HEK293 (cell line): ENCODE results near the gene TMEM203.
A peak's percentile ranks its signal among the peaks of the same experiment; 100 is the strongest.

Experiments
- CTCF ChIA-PET: fragments of 350-600 bp; formaldehyde crosslinking; extraction: SDS; loops from one replicate; lab custom pipeline; 2021; ENCODE audit warnings: antibody characterized with exemption; lab: Yijun Ruan, JAX
- POLR2A ChIA-PET: fragments of 300-600 bp; formaldehyde crosslinking; extraction: SDS; loops from one replicate; lab custom pipeline; 2020; ENCODE audit warnings: antibody characterized with exemption, inconsistent platforms; lab: Yijun Ruan, JAX
- H3K27ac ChIP-seq: fragments of 200-500 bp; sonication (Bioruptor generic); 2 replicates; pipeline ENCODE4 v1.5.1; 2014; ENCODE audit warnings: low read depth, low read length, control low read depth, inconsistent platforms; ENCODE audit errors: extremely low read depth
- H3K36me3 ChIP-seq, 2 experiments: fragments of 200-500 bp in 1 of 2; sonication (Bioruptor generic) in 1 of 2; 1 replicate in 1 of 2; 2 replicates in 1 of 2; pipeline ENCODE4 v1.5.1; 2014 to 2017; ENCODE audit warnings: inconsistent platforms in 2 of 2, low read length in 2 of 2; ENCODE audit not compliant: control insufficient read depth in 2 of 2, insufficient read depth in 1 of 2
- H3K4me1 ChIP-seq: fragments of 200-500 bp; sonication (Bioruptor generic); 2 replicates; pipeline ENCODE4 v1.5.1; 2014; ENCODE audit warnings: mild to moderate bottlenecking, low read length, inconsistent platforms; ENCODE audit not compliant: control insufficient read depth, insufficient read depth
- H3K4me3 ChIP-seq: 2 replicates; pipeline ENCODE4 v1.5.1; 2011; ENCODE audit warnings: low read depth, mild to moderate bottlenecking, control low read depth, low read length, moderate library complexity
- H3K9me3 ChIP-seq: fragments of 200-500 bp; sonication (Bioruptor generic); 2 replicates; pipeline ENCODE4 v1.5.1; 2014; ENCODE audit warnings: low read depth, low read length, inconsistent platforms; ENCODE audit not compliant: control insufficient read depth, insufficient read depth
- BCL11B ChIP-seq: fragments of 450-650 bp; formaldehyde crosslinking; IDR thresholded peaks from 2 replicates; pipeline ENCODE4 v1.5.1; 2016; ENCODE audit warnings: low read depth, missing biosample characterization, missing genetic modification characterization
- HOXC10 ChIP-seq: sonication (generic); formaldehyde crosslinking; IDR thresholded peaks from 2 replicates; pipeline ENCODE4 v1.8.1; 2023; ENCODE audit warnings: mild to moderate bottlenecking, missing genetic modification reagents
- KLF9 ChIP-seq: fragments of 450-650 bp; formaldehyde crosslinking; IDR thresholded peaks from 2 replicates; pipeline ENCODE4 v1.5.1; 2016; ENCODE audit warnings: missing biosample characterization, missing genetic modification characterization, low read depth
- SETDB1 ChIP-seq: IDR thresholded peaks from one replicate; pipeline ENCODE4 v1.6.1; 2017; ENCODE audit warnings: mild to moderate bottlenecking, low read length, moderate library complexity, mixed read lengths; ENCODE audit not compliant: insufficient read length
- ZNF2 ChIP-seq: fragments of 450-650 bp; formaldehyde crosslinking; IDR thresholded peaks from 2 replicates; pipeline ENCODE4 v1.5.1; 2016; ENCODE audit warnings: missing biosample characterization, missing genetic modification characterization
- ZNF223 ChIP-seq: fragments of 450-650 bp; formaldehyde crosslinking; IDR thresholded peaks from 2 replicates; pipeline ENCODE4 v1.5.1; 2016; ENCODE audit warnings: missing biosample characterization, missing genetic modification characterization
- ZNF341 ChIP-seq: fragments of 450-650 bp; formaldehyde crosslinking; IDR thresholded peaks from 2 replicates; pipeline ENCODE4; 2016; ENCODE audit warnings: low read depth, missing biosample characterization, missing genetic modification characterization
- ZNF37A ChIP-seq: fragments of 450-650 bp; IDR thresholded peaks from 2 replicates; pipeline ENCODE4 v1.5.1; 2018; ENCODE audit warnings: missing biosample characterization, missing genetic modification characterization
- ZNF544 ChIP-seq: fragments of 450-650 bp; formaldehyde crosslinking; IDR thresholded peaks from 2 replicates; pipeline ENCODE4 v1.5.0; 2017; ENCODE audit warnings: missing biosample characterization, missing genetic modification characterization
- ZNF560 ChIP-seq: fragments of 450-650 bp; formaldehyde crosslinking; IDR thresholded peaks from 2 replicates; pipeline ENCODE4 v1.5.1; 2017; ENCODE audit warnings: missing biosample characterization, missing genetic modification characterization, borderline replicate concordance
- ZNF600 ChIP-seq: fragments of 450-650 bp; formaldehyde crosslinking; IDR thresholded peaks from 2 replicates; pipeline ENCODE4 v1.5.1; 2016; ENCODE audit warnings: missing biosample characterization, missing genetic modification characterization
- ZNF664 ChIP-seq: fragments of 450-650 bp; formaldehyde crosslinking; IDR thresholded peaks from 2 replicates; pipeline ENCODE4 v1.5.1; 2016; ENCODE audit warnings: missing biosample characterization, missing genetic modification characterization
- TF ChIP-seq, protein P1 (sequence below): fragments of 450-650 bp; formaldehyde crosslinking; IDR thresholded peaks from 2 replicates; pipeline ENCODE4 v1.5.1; 2016; ENCODE audit warnings: missing biosample characterization, missing genetic modification characterization
- TF ChIP-seq, protein P2 (sequence below): fragments of 450-650 bp; formaldehyde crosslinking; IDR thresholded peaks from 2 replicates; pipeline ENCODE4 v1.5.1; 2016; ENCODE audit warnings: missing biosample characterization, missing genetic modification characterization, low read depth
- TF ChIP-seq, protein P3 (sequence below): fragments of 450-650 bp; formaldehyde crosslinking; IDR thresholded peaks from 2 replicates; pipeline ENCODE4 v1.5.1; 2017; ENCODE audit warnings: missing biosample characterization, mild to moderate bottlenecking, missing genetic modification characterization, moderate library complexity

Gene TMEM203

DNA sequence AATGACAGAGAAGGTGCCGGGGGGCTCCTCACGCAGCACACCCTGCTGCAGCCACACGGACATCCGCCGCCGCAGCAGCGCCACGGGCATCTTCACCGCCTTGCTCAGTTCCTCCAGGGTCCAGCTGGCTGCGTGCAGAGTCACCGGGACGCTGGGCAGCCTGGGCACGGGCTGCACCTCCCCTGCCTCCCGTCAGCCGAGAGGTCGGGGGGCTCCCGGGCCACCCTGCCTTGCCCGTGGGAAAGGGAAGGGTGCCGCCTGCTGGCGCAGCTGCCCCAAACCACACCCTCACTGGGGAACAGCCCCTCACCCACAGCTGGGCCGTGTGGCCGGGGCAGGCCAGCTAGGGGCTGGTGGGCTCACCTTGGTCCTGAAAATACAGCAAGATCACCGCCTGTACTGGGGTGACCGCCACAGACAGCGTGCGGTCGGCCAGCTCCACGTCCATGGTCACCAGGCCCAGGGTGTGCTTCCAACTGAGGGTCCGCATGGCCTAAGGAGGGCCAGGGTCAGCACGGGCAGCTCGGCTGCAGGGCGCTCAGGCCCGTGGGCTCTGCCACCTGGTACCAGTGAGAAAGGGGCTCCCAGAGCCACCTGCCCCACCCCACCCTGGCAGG is 30.0 kb downstream of the TMEM203 start:
- POLR2A ChIA-PET = interaction anchor here (0.8 to 3.1 kb wide), 6 partner anchors 8 to 69 kb away, joined by 3 to 20 read pairs (median 6); partner anchors contain the start of genes ANAPC2 and SSNA1
- Histone ChIP-seq H3K4me1 (no peaks in the 10 kb centered on the region), H3K36me3 (peaks cover 0 to 35% of the 10 kb centered on the region in 2 experiments; a peak in 2 of 3 replicates), H3K27ac (no peak overlapping the region), H3K9me3 (no peaks in the 10 kb centered on the region), H3K4me3 (no peak overlapping the region)
- TF ChIP-seq, protein P1, sequence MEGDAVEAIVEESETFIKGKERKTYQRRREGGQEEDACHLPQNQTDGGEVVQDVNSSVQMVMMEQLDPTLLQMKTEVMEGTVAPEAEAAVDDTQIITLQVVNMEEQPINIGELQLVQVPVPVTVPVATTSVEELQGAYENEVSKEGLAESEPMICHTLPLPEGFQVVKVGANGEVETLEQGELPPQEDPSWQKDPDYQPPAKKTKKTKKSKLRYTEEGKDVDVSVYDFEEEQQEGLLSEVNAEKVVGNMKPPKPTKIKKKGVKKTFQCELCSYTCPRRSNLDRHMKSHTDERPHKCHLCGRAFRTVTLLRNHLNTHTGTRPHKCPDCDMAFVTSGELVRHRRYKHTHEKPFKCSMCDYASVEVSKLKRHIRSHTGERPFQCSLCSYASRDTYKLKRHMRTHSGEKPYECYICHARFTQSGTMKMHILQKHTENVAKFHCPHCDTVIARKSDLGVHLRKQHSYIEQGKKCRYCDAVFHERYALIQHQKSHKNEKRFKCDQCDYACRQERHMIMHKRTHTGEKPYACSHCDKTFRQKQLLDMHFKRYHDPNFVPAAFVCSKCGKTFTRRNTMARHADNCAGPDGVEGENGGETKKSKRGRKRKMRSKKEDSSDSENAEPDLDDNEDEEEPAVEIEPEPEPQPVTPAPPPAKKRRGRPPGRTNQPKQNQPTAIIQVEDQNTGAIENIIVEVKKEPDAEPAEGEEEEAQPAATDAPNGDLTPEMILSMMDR (tag by site-specific recombination) = no peak
- TF ChIP-seq HOXC10 (CRISPR knock-in tag) = 0 out of 2 replicates have a peak, but pooled peaks have one; percentile 28
- CTCF ChIA-PET = interaction anchor here (1.1 to 3.1 kb wide), 4 partner anchors 20 to 61 kb away, joined by 4 to 12 read pairs (median 6); no protein-coding TSS in a partner anchor

DNA sequence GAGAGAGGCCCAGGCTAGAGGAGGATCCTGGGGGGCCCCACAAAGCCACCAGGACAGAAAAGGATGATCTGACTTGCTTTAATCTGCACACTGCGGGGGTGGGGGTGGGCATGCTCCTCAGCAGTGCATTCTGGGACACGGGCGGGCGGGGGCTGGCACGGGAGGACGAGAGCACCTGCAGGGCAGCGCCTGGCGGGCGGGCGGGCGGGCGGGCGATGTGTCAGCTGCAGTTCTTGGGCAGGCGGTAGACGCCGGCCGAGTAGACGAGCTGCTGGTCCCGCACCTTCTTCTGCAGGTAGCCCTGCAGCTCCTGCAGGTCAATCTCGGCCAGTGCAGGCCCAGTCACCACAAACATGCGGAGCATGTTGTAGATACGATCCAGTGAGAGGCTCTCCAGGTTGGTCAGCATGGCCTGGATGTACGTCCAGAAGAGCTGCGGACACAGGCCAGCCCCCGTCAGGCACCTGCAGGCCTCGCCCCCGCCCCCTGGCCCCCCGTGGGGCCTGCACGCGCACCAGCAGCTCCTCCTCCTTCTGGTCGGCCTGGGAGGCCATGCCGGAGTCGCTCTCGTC is 30.6 kb downstream of the TMEM203 start:
- Histone ChIP-seq H3K9me3 (no peaks in the 10 kb centered on the region), H3K36me3 (peaks cover 0 to 29% of the 10 kb centered on the region in 2 experiments; a peak in 2 of 3 replicates), H3K27ac (no peak overlapping the region), H3K4me1 (no peaks in the 10 kb centered on the region), H3K4me3 (no peak overlapping the region)
- TF ChIP-seq ZNF2 (no peak), ZNF341 (no peak), ZNF664 (tag by site-specific recombination) (no peak), ZNF560 (tag by site-specific recombination) (no peak), ZNF37A (tag by site-specific recombination) (no peak), ZNF223 (tag by site-specific recombination) (no peak), SETDB1 (no peak), ZNF600 (tag by site-specific recombination) (no peak), BCL11B (no peak), KLF9 (tag by site-specific recombination) (no peak), ZNF544 (tag by site-specific recombination) (no peak)
- TF ChIP-seq, protein P2, sequence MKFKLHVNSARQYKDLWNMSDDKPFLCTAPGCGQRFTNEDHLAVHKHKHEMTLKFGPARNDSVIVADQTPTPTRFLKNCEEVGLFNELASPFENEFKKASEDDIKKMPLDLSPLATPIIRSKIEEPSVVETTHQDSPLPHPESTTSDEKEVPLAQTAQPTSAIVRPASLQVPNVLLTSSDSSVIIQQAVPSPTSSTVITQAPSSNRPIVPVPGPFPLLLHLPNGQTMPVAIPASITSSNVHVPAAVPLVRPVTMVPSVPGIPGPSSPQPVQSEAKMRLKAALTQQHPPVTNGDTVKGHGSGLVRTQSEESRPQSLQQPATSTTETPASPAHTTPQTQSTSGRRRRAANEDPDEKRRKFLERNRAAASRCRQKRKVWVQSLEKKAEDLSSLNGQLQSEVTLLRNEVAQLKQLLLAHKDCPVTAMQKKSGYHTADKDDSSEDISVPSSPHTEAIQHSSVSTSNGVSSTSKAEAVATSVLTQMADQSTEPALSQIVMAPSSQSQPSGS (tag by site-specific recombination) = no peak
- TF ChIP-seq, protein P3, sequence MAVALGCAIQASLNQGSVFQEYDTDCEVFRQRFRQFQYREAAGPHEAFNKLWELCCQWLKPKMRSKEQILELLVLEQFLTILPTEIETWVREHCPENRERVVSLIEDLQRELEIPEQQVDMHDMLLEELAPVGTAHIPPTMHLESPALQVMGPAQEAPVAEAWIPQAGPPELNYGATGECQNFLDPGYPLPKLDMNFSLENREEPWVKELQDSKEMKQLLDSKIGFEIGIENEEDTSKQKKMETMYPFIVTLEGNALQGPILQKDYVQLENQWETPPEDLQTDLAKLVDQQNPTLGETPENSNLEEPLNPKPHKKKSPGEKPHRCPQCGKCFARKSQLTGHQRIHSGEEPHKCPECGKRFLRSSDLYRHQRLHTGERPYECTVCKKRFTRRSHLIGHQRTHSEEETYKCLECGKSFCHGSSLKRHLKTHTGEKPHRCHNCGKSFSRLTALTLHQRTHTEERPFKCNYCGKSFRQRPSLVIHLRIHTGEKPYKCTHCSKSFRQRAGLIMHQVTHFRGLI = no peak
- POLR2A ChIA-PET = interaction anchor here (0.8 to 7.4 kb wide), 7 partner anchors 15 to 127 kb away, joined by 3 to 53 read pairs (median 6); partner anchors contain the start of genes ANAPC2, NRARP and SSNA1
- CTCF ChIA-PET = interaction anchor here (1.1 to 3.1 kb wide), 2 partner anchors 56 to 62 kb away, joined by 8 to 12 read pairs; no protein-coding TSS in a partner anchor
